Measurements from ENCODE around the gene SSC5D.

SSC5D gene

GRCh38 chr19:55455576-55456235, 32.5 kb upstream of the SSC5D start:
- DNase-seq = no peak

- DNase-seq = no peak
These were observed 31.9 kb upstream of the SSC5D start for GRCh38 chr19:55456347-55456746.

GRCh38 chr19:55457683-55458457, 30.4 kb upstream of the SSC5D start:
- DNase-seq = no peak

GRCh38 chr19:55459551-55459949, 28.7 kb upstream of the SSC5D start:
- DNase-seq = no peak

GRCh38 chr19:55459950-55460657, 28.1 kb upstream of the SSC5D start:
- DNase-seq = no peak

- DNase-seq = peak; percentile 63 to 78 (median 69)
These were observed 27.5 kb upstream of the SSC5D start for GRCh38 chr19:55460670-55461258.

GRCh38 chr19:55461259-55461973, 26.8 kb upstream of the SSC5D start, which contains the start of gene ISOC2:
Gene ISOC2 (minus strand): TSS chr19:55461642. CDS start chr19:55456486, 5,156 bp downstream.
- peak; percentile 100 for DNase-seq

GRCh38 chr19:55461974-55462626, 26.1 kb upstream of the SSC5D start:
- DNase-seq = peak; percentile 37 to 42 (median 38)

GRCh38 chr19:55462722-55463121, 25.5 kb upstream of the SSC5D start:
- no peak for DNase-seq

GRCh38 chr19:55463583-55464031, 24.6 kb upstream of the SSC5D start:
- no peak for DNase-seq

- DNase-seq = no peak
These were observed 24.1 kb upstream of the SSC5D start for GRCh38 chr19:55464039-55464661.

GRCh38 chr19:55464662-55465054, 23.6 kb upstream of the SSC5D start, which contains the start of gene C19orf85:
Gene C19orf85 (minus strand): TSS chr19:55464751. CDS start chr19:55464554, 197 bp downstream.
- no peak for DNase-seq

- DNase-seq = no peak
These were observed 22.6 kb upstream of the SSC5D start for GRCh38 chr19:55465460-55466240.

- DNase-seq = no peak
These were observed 22.0 kb upstream of the SSC5D start for GRCh38 chr19:55466241-55466614.

GRCh38 chr19:55467236-55468053, 20.8 kb upstream of the SSC5D start:
- DNase-seq = peak; percentile 59 to 84 (median 73)

GRCh38 chr19:55468054-55468393, 20.2 kb upstream of the SSC5D start:
- DNase-seq = no peak

GRCh38 chr19:55471266-55471665, 17.0 kb upstream of the SSC5D start:
- no peak for DNase-seq

- no peak for DNase-seq
These were observed 15.8 kb upstream of the SSC5D start for GRCh38 chr19:55472463-55472862.

GRCh38 chr19:55473225-55474012, 14.8 kb upstream of the SSC5D start:
- no peak for DNase-seq
